Fibroblast of the aortic adventitia (primary cell): ENCODE measurements around the gene DDX23. TPM values are rescaled to one million over a fixed set of nuclear protein-coding genes. Genes with fewer than 3 reads are reported as not detected.

ENCODE experiments used
- DNase-seq: peaks from one replicate; pipeline ENCODE4 v3.0.0-alpha.2; 2010; ENCODE audit warnings: low read depth
- H3K4me3 ChIP-seq: 2 replicates; pipeline ENCODE4 v1.5.1; 2011; ENCODE audit warnings: low read depth, mild to moderate bottlenecking, control low read depth, low read length, moderate library complexity
- CTCF ChIP-seq: IDR thresholded peaks from 2 replicates; pipeline ENCODE4 v1.5.1; 2011; ENCODE audit warnings: mild to moderate bottlenecking, low read length, control low read depth, inconsistent platforms; ENCODE audit not compliant: insufficient read depth
- total RNA-seq: library from RNA; depleted of rRNA; stranded (reverse); fragments of >200 nt; gene quantifications from 2 replicates; pipeline ENCODE4 v1.2.3, GENCODE V29; 2012; ENCODE audit warnings: low replicate concordance

Gene DDX23
- total RNA-seq, 1 donor, result 54.1 TPM

- peak overlapping the region; percentile 92 for H3K4me3 ChIP-seq
- no peak for TF ChIP-seq CTCF
- DNase-seq, result peak; percentile 32
Observed at GRCh38 chr12:48813465-48814261, 38.3 kb downstream of the DDX23 start.

- no peak overlapping the region for H3K4me3 ChIP-seq
- no peak for TF ChIP-seq CTCF
- no peak for DNase-seq
Observed at GRCh38 chr12:48812389-48812788, 39.6 kb downstream of the DDX23 start.

GRCh38 chr12:48811437-48812090 lies 40.4 kb downstream of the DDX23 start:
- no peak for DNase-seq
- H3K4me3 ChIP-seq, result no peak overlapping the region
- no peak for TF ChIP-seq CTCF

GRCh38 chr12:48810903-48811431 lies 41.0 kb downstream of the DDX23 start:
- no peak overlapping the region for H3K4me3 ChIP-seq
- peak; percentile 78 for DNase-seq
- TF ChIP-seq CTCF, result no peak

- no peak for TF ChIP-seq CTCF
- DNase-seq, result no peak
- no peak overlapping the region for H3K4me3 ChIP-seq
Observed at GRCh38 chr12:48807981-48808380, 44.0 kb downstream of the DDX23 start.

- no peak overlapping the region for H3K4me3 ChIP-seq
- no peak for DNase-seq
- TF ChIP-seq CTCF, result no peak
Observed at GRCh38 chr12:48803675-48804074, 48.3 kb downstream of the DDX23 start.
